Gastrocnemius medialis (tissue), 4 donors: ENCODE results near the gene GNAI3.

ENCODE experiments used
- POLR2A ChIP-seq, 2 donors: fragments of 450-650 bp; IDR thresholded peaks; one replicate each; pipeline ENCODE4 v1.6.1; 2017; ENCODE audit warnings: antibody characterized with exemption in 2 of 2, mild to moderate bottlenecking in 2 of 2, moderate library complexity in 2 of 2
- TF ChIP-seq, protein P1 (sequence below), 5 experiments: fragments of 450-650 bp in 3 of 5; fragments of 200-600 bp in 2 of 5; sonication (generic) in 2 of 5; IDR thresholded peaks in 4 of 5; conservative IDR thresholded peaks in 1 of 5; 1 replicate in 4 of 5; 2 replicates in 1 of 5; pipeline ENCODE4 v1.5.1; 2016 to 2019; ENCODE audit warnings: antibody characterized with exemption in 5 of 5, mild to moderate bottlenecking in 3 of 5, moderate library complexity in 3 of 5

- peak; percentile 97 for TF ChIP-seq POLR2A (IDR thresholded peaks at IDR 0.05)
- TF ChIP-seq, protein P1, sequence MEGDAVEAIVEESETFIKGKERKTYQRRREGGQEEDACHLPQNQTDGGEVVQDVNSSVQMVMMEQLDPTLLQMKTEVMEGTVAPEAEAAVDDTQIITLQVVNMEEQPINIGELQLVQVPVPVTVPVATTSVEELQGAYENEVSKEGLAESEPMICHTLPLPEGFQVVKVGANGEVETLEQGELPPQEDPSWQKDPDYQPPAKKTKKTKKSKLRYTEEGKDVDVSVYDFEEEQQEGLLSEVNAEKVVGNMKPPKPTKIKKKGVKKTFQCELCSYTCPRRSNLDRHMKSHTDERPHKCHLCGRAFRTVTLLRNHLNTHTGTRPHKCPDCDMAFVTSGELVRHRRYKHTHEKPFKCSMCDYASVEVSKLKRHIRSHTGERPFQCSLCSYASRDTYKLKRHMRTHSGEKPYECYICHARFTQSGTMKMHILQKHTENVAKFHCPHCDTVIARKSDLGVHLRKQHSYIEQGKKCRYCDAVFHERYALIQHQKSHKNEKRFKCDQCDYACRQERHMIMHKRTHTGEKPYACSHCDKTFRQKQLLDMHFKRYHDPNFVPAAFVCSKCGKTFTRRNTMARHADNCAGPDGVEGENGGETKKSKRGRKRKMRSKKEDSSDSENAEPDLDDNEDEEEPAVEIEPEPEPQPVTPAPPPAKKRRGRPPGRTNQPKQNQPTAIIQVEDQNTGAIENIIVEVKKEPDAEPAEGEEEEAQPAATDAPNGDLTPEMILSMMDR (IDR thresholded peaks at IDR 0.05 in 4 of 5, conservative IDR thresholded peaks at IDR 0.05 in 1 of 5), result peak in 1 of 5 experiments; percentile 27
Observed at GRCh38 chr1:109548321-109549267, at the start of gene GNAI3.
